PFSK-1 (cell line): ENCODE data around the gene AGO4.

ENCODE experiments used
- FOXP2 ChIP-seq: optimal IDR thresholded peaks from 2 replicates; pipeline ENCODE3; 2011; ENCODE audit warnings: borderline replicate concordance, control low read depth, inconsistent platforms; ENCODE audit not compliant: insufficient read depth; ENCODE audit errors: extremely low read length, extremely low read depth
- POLR2AphosphoS5 ChIP-seq: IDR thresholded peaks from 2 replicates; pipeline ENCODE4 v1.6.1; 2012; ENCODE audit warnings: low read depth, mild to moderate bottlenecking, control low read depth, low read length, moderate library complexity
- REST ChIP-seq, 2 experiments: IDR thresholded peaks; 2 replicates each; pipeline versions ENCODE4 v1.6.1 to v1.8.0; 2011 to 2012; ENCODE audit warnings: low read depth in 2 of 2, low read length in 2 of 2, control low read depth in 1 of 2, inconsistent platforms in 1 of 2, mild to moderate bottlenecking in 1 of 2, moderate library complexity in 1 of 2; ENCODE audit not compliant: insufficient read depth in 1 of 2
- SIN3A ChIP-seq: IDR thresholded peaks from 2 replicates; pipeline ENCODE4 v1.6.1; 2012; ENCODE audit warnings: mild to moderate bottlenecking, low read length, moderate library complexity, borderline replicate concordance; ENCODE audit not compliant: insufficient read depth
- TAF1 ChIP-seq: IDR thresholded peaks from 2 replicates; pipeline ENCODE4 v1.6.1; 2012; ENCODE audit warnings: low read length, control low read depth, borderline replicate concordance; ENCODE audit not compliant: insufficient read depth

The AGO4 gene

DNA sequence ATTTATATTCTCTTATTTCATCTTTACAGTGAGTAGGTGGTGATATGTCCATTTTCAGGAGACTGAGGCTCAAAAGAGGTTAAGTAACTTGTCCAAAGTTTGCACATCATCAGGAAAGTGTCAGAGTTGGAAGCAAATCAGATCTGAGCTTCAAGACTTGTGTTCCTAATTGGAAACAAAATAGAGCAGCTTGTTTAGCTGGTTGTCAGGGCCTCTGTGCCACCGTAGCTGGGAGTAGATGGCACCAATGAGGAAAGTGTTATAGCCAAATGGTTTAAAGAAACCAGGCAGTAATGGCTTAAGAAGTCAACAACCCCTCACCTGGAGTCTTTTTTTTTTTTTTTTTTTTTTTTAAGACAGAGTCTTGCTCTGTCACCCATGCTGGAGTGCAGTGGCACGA, 94.9 kb downstream of the AGO4 start:
- no peak for TF ChIP-seq REST (IDR thresholded peaks at IDR 0.05; ENCODE audit: insufficient read depth in 1 of 2, low read depth in 2 of 2, low read length in 2 of 2)
- TF ChIP-seq POLR2AphosphoS5, result no peak
- TF ChIP-seq FOXP2, result no peak
- TF ChIP-seq TAF1, result no peak
- TF ChIP-seq SIN3A, result no peak
